Subcutaneous abdominal adipose tissue (tissue), 5 donors: ENCODE results near the gene JMJD1C.

ENCODE experiments used
- H3K27ac ChIP-seq: one replicate; pipeline ENCODE4 v1.7.0; 2013; ENCODE audit warnings: low read depth, mild to moderate bottlenecking, inconsistent platforms, low read length, moderate library complexity
- H3K27me3 ChIP-seq, 5 donors: one replicate each; pipeline ENCODE4 v1.7.0; 2013; ENCODE audit warnings: low read length in 5 of 5, inconsistent platforms in 1 of 5; ENCODE audit not compliant: control insufficient read depth in 5 of 5, insufficient read depth in 4 of 5
- H3K36me3 ChIP-seq, 5 donors: one replicate each; pipeline ENCODE4 v1.7.0; 2013; ENCODE audit warnings: low read length in 5 of 5; ENCODE audit not compliant: control insufficient read depth in 5 of 5, insufficient read depth in 5 of 5
- H3K4me1 ChIP-seq, 5 donors: one replicate each; pipeline ENCODE4 v1.7.0; 2013; ENCODE audit warnings: low read length in 5 of 5, mild to moderate bottlenecking in 3 of 5, moderate library complexity in 1 of 5; ENCODE audit not compliant: control insufficient read depth in 5 of 5, insufficient read depth in 5 of 5
- H3K4me3 ChIP-seq, 5 donors: one replicate each; pipeline ENCODE4 v1.7.0; 2013; ENCODE audit warnings: low read length in 5 of 5, low read depth in 1 of 5
- H3K9ac ChIP-seq, 5 donors: one replicate each; pipeline ENCODE4 v1.7.0; 2013; ENCODE audit warnings: low read length in 5 of 5, mild to moderate bottlenecking in 4 of 5, moderate library complexity in 3 of 5
- H3K9me3 ChIP-seq, 5 donors: one replicate each; pipeline ENCODE4 v1.7.0; 2013; ENCODE audit warnings: low read length in 5 of 5; ENCODE audit not compliant: control insufficient read depth in 5 of 5
- donor health status: healthy.
- donor health status: healthy.
- donor health status: healthy.
- donor health status: healthy.
- donor health status: healthy.

JMJD1C gene

GRCh38 chr10:63375458-63375857 lies 90.3 kb downstream of the JMJD1C start:
- Histone ChIP-seq H3K27me3 (no peaks in the 10 kb centered on the region), H3K27ac (peak overlapping the region; percentile 35), H3K9me3 (no peaks in the 10 kb centered on the region), H3K9ac (no peak overlapping the region), H3K4me3 (no peak overlapping the region), H3K36me3 (no peaks in the 10 kb centered on the region), H3K4me1 (peaks cover 0 to 28% (median 15%) of the 10 kb centered on the region in 5 donors)

- no peaks in the 10 kb centered on the region for H3K27me3 ChIP-seq
- no peaks in the 10 kb centered on the region for H3K36me3 ChIP-seq
- no peak overlapping the region for H3K27ac ChIP-seq
- no peaks in the 10 kb centered on the region for H3K9me3 ChIP-seq
- H3K4me1 ChIP-seq = peaks cover 0 to 28% (median 15%) of the 10 kb centered on the region in 5 donors
- no peak overlapping the region for H3K4me3 ChIP-seq
- no peak overlapping the region for H3K9ac ChIP-seq
Measured at GRCh38 chr10:63374991-63375390, 90.8 kb downstream of the JMJD1C start.

GRCh38 chr10:63373176-63373575 lies 92.6 kb downstream of the JMJD1C start:
- no peaks in the 10 kb centered on the region for H3K9me3 ChIP-seq
- H3K27ac ChIP-seq = no peak overlapping the region
- H3K27me3 ChIP-seq = no peaks in the 10 kb centered on the region
- no peak overlapping the region for H3K4me3 ChIP-seq
- no peak overlapping the region for H3K9ac ChIP-seq
- H3K36me3 ChIP-seq = no peaks in the 10 kb centered on the region
- peaks cover 0 to 23% (median 15%) of the 10 kb centered on the region in 5 donors for H3K4me1 ChIP-seq

- Histone ChIP-seq H3K36me3 (no peaks in the 10 kb centered on the region), H3K4me3 (no peak overlapping the region), H3K9ac (no peak overlapping the region), H3K27ac (no peak overlapping the region), H3K27me3 (no peaks in the 10 kb centered on the region), H3K9me3 (no peaks in the 10 kb centered on the region), H3K4me1 (peaks cover 0 to 5% (median 0%) of the 10 kb centered on the region in 5 donors)
Measured at GRCh38 chr10:63369711-63370110, 96.1 kb downstream of the JMJD1C start.

- Histone ChIP-seq H3K9me3 (no peaks in the 10 kb centered on the region), H3K4me1 (peaks cover 0 to 5% (median 0%) of the 10 kb centered on the region in 5 donors), H3K27ac (no peak overlapping the region), H3K9ac (no peak overlapping the region), H3K4me3 (no peak overlapping the region), H3K27me3 (no peaks in the 10 kb centered on the region), H3K36me3 (no peaks in the 10 kb centered on the region)
Measured at GRCh38 chr10:63368365-63368764, 97.4 kb downstream of the JMJD1C start.

GRCh38 chr10:63366933-63367332 lies 98.8 kb downstream of the JMJD1C start:
- no peak overlapping the region for H3K4me3 ChIP-seq
- H3K27me3 ChIP-seq = no peaks in the 10 kb centered on the region
- no peak overlapping the region for H3K27ac ChIP-seq
- H3K9ac ChIP-seq = no peak overlapping the region
- H3K4me1 ChIP-seq = peaks cover 0 to 5% (median 0%) of the 10 kb centered on the region in 5 donors
- H3K36me3 ChIP-seq = no peaks in the 10 kb centered on the region
- H3K9me3 ChIP-seq = no peaks in the 10 kb centered on the region

GRCh38 chr10:63365976-63366765 lies 99.6 kb downstream of the JMJD1C start:
- no peaks in the 10 kb centered on the region for H3K9me3 ChIP-seq
- H3K27me3 ChIP-seq = no peaks in the 10 kb centered on the region
- no peak overlapping the region for H3K27ac ChIP-seq
- no peak overlapping the region for H3K9ac ChIP-seq
- no peak overlapping the region for H3K4me3 ChIP-seq
- H3K36me3 ChIP-seq = no peaks in the 10 kb centered on the region
- peaks cover 0 to 5% (median 0%) of the 10 kb centered on the region in 5 donors for H3K4me1 ChIP-seq

- Histone ChIP-seq H3K4me1 (peaks cover 0 to 5% (median 0%) of the 10 kb centered on the region in 5 donors), H3K9me3 (no peaks in the 10 kb centered on the region), H3K27me3 (no peaks in the 10 kb centered on the region), H3K4me3 (no peak overlapping the region), H3K36me3 (no peaks in the 10 kb centered on the region), H3K27ac (no peak overlapping the region), H3K9ac (no peak overlapping the region)
Measured at GRCh38 chr10:63364918-63365317, 100.9 kb downstream of the JMJD1C start.

- Histone ChIP-seq H3K27ac (no peak overlapping the region), H3K27me3 (no peaks in the 10 kb centered on the region), H3K4me3 (no peak overlapping the region), H3K4me1 (peaks cover 0 to 5% (median 0%) of the 10 kb centered on the region in 5 donors), H3K9me3 (no peaks in the 10 kb centered on the region), H3K9ac (no peak overlapping the region), H3K36me3 (no peaks in the 10 kb centered on the region)
Measured at GRCh38 chr10:63363951-63364350, 101.8 kb downstream of the JMJD1C start.

GRCh38 chr10:63355682-63356081 lies 110.1 kb downstream of the JMJD1C start:
- H3K4me3 ChIP-seq = no peak overlapping the region
- H3K9me3 ChIP-seq = peaks cover 0 to 4% (median 0%) of the 10 kb centered on the region in 5 donors
- peaks cover 0 to 5% (median 0%) of the 10 kb centered on the region in 5 donors for H3K4me1 ChIP-seq
- no peaks in the 10 kb centered on the region for H3K36me3 ChIP-seq
- H3K9ac ChIP-seq = no peak overlapping the region
- no peaks in the 10 kb centered on the region for H3K27me3 ChIP-seq
- no peak overlapping the region for H3K27ac ChIP-seq
